OCI-LY7 (cell line): ENCODE measurements around the gene MAPK6. TPM values are rescaled to one million over a fixed set of nuclear protein-coding genes. Genes with fewer than 3 reads are reported as not detected.

Source experiments
- BruUV-seq: library from RNA; stranded (reverse); fragments of 400-500 nt; replicated peaks from 2 replicates; lab custom pipeline; 2021; lab: Mats Ljungman, UMichigan
- CTCF ChIA-PET: fragments of 300-600 bp; sonication (Branson Sonifier 250); formaldehyde crosslinking; loops from one replicate; lab custom pipeline; 2022; ENCODE audit warnings: antibody characterized with exemption; ENCODE audit not compliant: unreplicated experiment; lab: Charles Lee
- POLR2A ChIA-PET: fragments of 300-600 bp; sonication (Branson Sonifier 250); formaldehyde crosslinking; loops from one replicate; lab custom pipeline; 2022; ENCODE audit warnings: antibody characterized with exemption; lab: Charles Lee
- DNase-seq: peaks from one replicate; pipeline ENCODE4 v3.0.0-alpha.2; 2015; ENCODE audit warnings: low spot score
- H2AFZ ChIP-seq: fragments of 200-600 bp; sonication (generic), shearing (Covaris generic); 2 replicates; pipeline ENCODE4 v1.6.1; 2014; ENCODE audit warnings: mild to moderate bottlenecking, antibody characterized with exemption, low read length, moderate library complexity
- H3K27ac ChIP-seq: fragments of 200-600 bp; sonication (generic); 2 replicates; pipeline ENCODE4 v1.5.1; 2014; ENCODE audit warnings: mixed run types, low read depth, mild to moderate bottlenecking, moderate library complexity, low read length, inconsistent platforms; ENCODE audit not compliant: poor library complexity, severe bottlenecking
- H3K36me3 ChIP-seq: fragments of 200-600 bp; sonication (generic); 2 replicates; pipeline ENCODE4 v1.6.1; 2014; ENCODE audit warnings: mild to moderate bottlenecking, antibody characterized with exemption, low read length, moderate library complexity, mixed read lengths; ENCODE audit not compliant: insufficient read depth
- H3K4me1 ChIP-seq: fragments of 200-600 bp; sonication (generic); 2 replicates; pipeline ENCODE4 v1.5.1; 2014; ENCODE audit warnings: mild to moderate bottlenecking, low read length; ENCODE audit not compliant: insufficient read depth, poor library complexity, severe bottlenecking
- H3K4me2 ChIP-seq: fragments of 200-600 bp; sonication (generic); 2 replicates; pipeline ENCODE4 v1.6.1; 2014; ENCODE audit warnings: mild to moderate bottlenecking, low read length
- H3K4me3 ChIP-seq: fragments of 200-600 bp; sonication (generic); 2 replicates; pipeline ENCODE4 v1.5.1; 2014; ENCODE audit warnings: mild to moderate bottlenecking, low read depth, low read length; ENCODE audit not compliant: poor library complexity, severe bottlenecking
- H3K79me2 ChIP-seq: fragments of 200-600 bp; sonication (generic); 2 replicates; pipeline ENCODE4 v1.6.1; 2016; ENCODE audit warnings: low read depth, mild to moderate bottlenecking, low read length, moderate library complexity, mixed read lengths; ENCODE audit not compliant: insufficient read depth
- H3K9me2 ChIP-seq: fragments of 200-600 bp; sonication (generic); 2 replicates; pipeline ENCODE4 v1.6.1; 2016; ENCODE audit warnings: mild to moderate bottlenecking, low read length, mixed read lengths; ENCODE audit not compliant: insufficient read depth
- H3K9me3 ChIP-seq: fragments of 200-600 bp; sonication (generic); 2 replicates; pipeline ENCODE4 v1.6.1; 2014; ENCODE audit warnings: mild to moderate bottlenecking, mixed run types, low read length, mixed read lengths
- H4K20me1 ChIP-seq: fragments of 200-600 bp; sonication (generic); 2 replicates; pipeline ENCODE4 v1.6.1; 2014; ENCODE audit warnings: mild to moderate bottlenecking, antibody characterized with exemption, low read length, moderate library complexity, mixed read lengths; ENCODE audit not compliant: insufficient read depth
- CTCF ChIP-seq: fragments of 200-600 bp; sonication (generic); conservative IDR thresholded peaks from 2 replicates; pipeline ENCODE4 v1.5.1; 2014; ENCODE audit warnings: mild to moderate bottlenecking, antibody characterized with exemption, low read length, moderate library complexity, mixed read lengths
- EZH2phosphoT487 ChIP-seq: fragments of 200-600 bp; sonication (generic); IDR thresholded peaks from 2 replicates; pipeline ENCODE4 v1.6.1; 2018; ENCODE audit warnings: low read depth, borderline replicate concordance, mild to moderate bottlenecking, mixed run types, antibody characterized with exemption, low read length, moderate library complexity, mixed read lengths
- intact Hi-C: fragments of 100-400 bp; cut with micrococcal nuclease; formaldehyde crosslinking; loops from one replicate; pipeline ENCODE4 v1.10.0; 2022; ENCODE audit not compliant: unreplicated experiment
- total RNA-seq, 2 experiments: library from RNA; depleted of rRNA in 1 of 2; stranded (reverse); fragments of >200 nt in 1 of 2; shearing (Covaris generic) in 1 of 2; gene quantifications; 2 replicates each; pipeline ENCODE4 v1.2.3, GENCODE V29; 2014 to 2022

The MAPK6 gene
- total RNA-seq, 2 experiments from 2014 or later: 19.8 to 49.7 TPM

GRCh38 chr15:51982770-51983103, 36.3 kb upstream of the MAPK6 start:
- Histone ChIP-seq H3K36me3 (no peaks in the 10 kb centered on the region), H3K4me2 (no peak overlapping the region), H3K27ac (no peak overlapping the region), H3K9me2 (no peaks in the 10 kb centered on the region), H3K9me3 (no peaks in the 10 kb centered on the region), H4K20me1 (no peaks in the 10 kb centered on the region), H3K4me3 (no peak overlapping the region), H3K4me1 (peaks cover 14% of the 10 kb centered on the region), H2AFZ (peak overlapping the region; percentile 94; the same call in 1 of the 2 replicates), H3K79me2 (no peaks in the 10 kb centered on the region)
- no TSS peak for BruUV-seq
- TF ChIP-seq CTCF (no peak), EZH2phosphoT487 (no peak)
- ChIA-PET CTCF (no interaction called here), POLR2A (interaction anchor here (0.7 kb wide), 1 partner anchor 393 kb away, joined by 5 read pairs; no protein-coding TSS in a partner anchor)
- no peak for DNase-seq
- intact Hi-C loops: loop anchor here (1.0 to 2.0 kb wide), 3 partner anchors 36 to 158 kb away; partner anchors contain the start of gene MAPK6

GRCh38 chr15:51991141-51991540, 27.9 kb upstream of the MAPK6 start:
- ChIA-PET CTCF (no interaction called here), POLR2A (no interaction called here)
- H3K4me1 ChIP-seq: no peaks in the 10 kb centered on the region
- H4K20me1 ChIP-seq: no peaks in the 10 kb centered on the region
- H3K9me2 ChIP-seq: no peaks in the 10 kb centered on the region
- no peaks in the 10 kb centered on the region for H3K9me3 ChIP-seq
- DNase-seq: no peak
- intact Hi-C loops: no loop called here
- BruUV-seq: no TSS peak
- TF ChIP-seq CTCF (no peak), EZH2phosphoT487 (no peak)
- no peak overlapping the region for H3K27ac ChIP-seq
- H3K4me2 ChIP-seq: no peak overlapping the region
- H3K36me3 ChIP-seq: no peaks in the 10 kb centered on the region
- H3K79me2 ChIP-seq: no peaks in the 10 kb centered on the region
- H2AFZ ChIP-seq: no peak overlapping the region
- H3K4me3 ChIP-seq: no peak overlapping the region

- Histone ChIP-seq H3K9me3 (no peaks in the 10 kb centered on the region), H4K20me1 (no peaks in the 10 kb centered on the region), H3K4me1 (no peaks in the 10 kb centered on the region), H2AFZ (no peak overlapping the region), H3K9me2 (no peaks in the 10 kb centered on the region), H3K4me3 (no peak overlapping the region), H3K27ac (no peak overlapping the region), H3K36me3 (no peaks in the 10 kb centered on the region), H3K79me2 (no peaks in the 10 kb centered on the region), H3K4me2 (no peak overlapping the region)
- POLR2A ChIA-PET: interaction anchor here (1.2 to 1.3 kb wide), 3 partner anchors 15 to 83 kb away, joined by 3 to 4 read pairs (median 4); no protein-coding TSS in a partner anchor
- CTCF ChIA-PET: no interaction called here
- TF ChIP-seq EZH2phosphoT487: no peak
- no peak for TF ChIP-seq CTCF
- DNase-seq: no peak
- BruUV-seq: no TSS peak
- intact Hi-C loops: no loop called here
These were observed 26.1 kb upstream of the MAPK6 start for GRCh38 chr15:51992953-51993352.
